Lower leg skin (tissue), 4 donors: ENCODE results near the gene DNLZ. TPM values are rescaled to one million over a fixed set of nuclear protein-coding genes. Genes with fewer than 3 reads are reported as not detected.
"Not testable (repeated sequence)": the region's sequence is repeated elsewhere in the genome, so short reads cannot be mapped to it uniquely, and the experiment has no call there.

Experiments
- DNase-seq, 2 donors: peaks; one replicate each; pipeline ENCODE4 v3.0.0-alpha.2; 2019; ENCODE audit warnings: low spot score in 2 of 2
- H3K4me3 ChIP-seq: fragments of 200-600 bp; sonication (generic); 2 replicates; pipeline ENCODE4 v1.5.1; 2017; ENCODE audit warnings: mild to moderate bottlenecking, low read depth; ENCODE audit not compliant: poor library complexity, severe bottlenecking
- POLR2A ChIP-seq, 2 donors: fragments of 450-650 bp; IDR thresholded peaks; one replicate each; pipeline ENCODE4 v1.6.1; 2016 to 2017; ENCODE audit warnings: antibody characterized with exemption in 2 of 2, mild to moderate bottlenecking in 1 of 2, moderate library complexity in 1 of 2
- WGBS, 2 donors: methylation state at CpG; one replicate each; pipeline ENCODE4 v1.1.5; 2018; 5-methylcytosine and 5-hydroxymethylcytosine counted together
- intact Hi-C: fragments of 100-400 bp; cut with DNase I; formaldehyde crosslinking; loops from one replicate; pipeline ENCODE4 v1.15.0; 2023; ENCODE audit warnings: low total_unique reads
- total RNA-seq, 4 donors: library from RNA; depleted of rRNA; stranded (reverse); fragments of >200 nt; gene quantifications; one replicate each; pipeline ENCODE4 v1.1.0, GENCODE V29; 2016
- TF ChIP-seq, protein P1 (sequence below), 3 donors: fragments of 450-650 bp; IDR thresholded peaks; one replicate each; pipeline ENCODE4 v1.5.1; 2016; ENCODE audit warnings: antibody characterized with exemption in 3 of 3, mild to moderate bottlenecking in 3 of 3, moderate library complexity in 2 of 3

The DNLZ gene
- total RNA-seq, 4 donors from 2014 or later = 30.9 to 64.6 (median 44.1) TPM

DNA sequence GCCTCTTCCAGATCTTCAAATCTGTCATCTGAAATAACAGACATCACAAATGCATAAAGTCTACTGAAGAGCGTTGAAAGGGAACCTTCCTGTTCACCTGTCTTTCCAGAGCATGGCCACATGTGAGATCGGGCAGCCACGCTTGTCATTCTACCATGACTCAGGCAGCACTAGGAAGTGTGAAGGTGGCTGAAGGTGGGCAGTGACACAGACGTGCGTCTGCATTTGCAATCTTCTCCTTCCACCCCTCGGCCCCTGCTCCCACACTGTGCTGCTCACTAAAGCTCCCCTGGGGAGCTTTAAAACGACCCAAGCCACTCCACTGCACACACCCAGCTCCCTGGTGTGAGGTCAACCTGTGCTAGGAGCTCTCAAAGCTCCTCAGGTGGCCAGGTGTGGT lies 44.4 kb upstream of the DNLZ start:
- intact Hi-C loops = no loop called here
- TF ChIP-seq, protein P1, sequence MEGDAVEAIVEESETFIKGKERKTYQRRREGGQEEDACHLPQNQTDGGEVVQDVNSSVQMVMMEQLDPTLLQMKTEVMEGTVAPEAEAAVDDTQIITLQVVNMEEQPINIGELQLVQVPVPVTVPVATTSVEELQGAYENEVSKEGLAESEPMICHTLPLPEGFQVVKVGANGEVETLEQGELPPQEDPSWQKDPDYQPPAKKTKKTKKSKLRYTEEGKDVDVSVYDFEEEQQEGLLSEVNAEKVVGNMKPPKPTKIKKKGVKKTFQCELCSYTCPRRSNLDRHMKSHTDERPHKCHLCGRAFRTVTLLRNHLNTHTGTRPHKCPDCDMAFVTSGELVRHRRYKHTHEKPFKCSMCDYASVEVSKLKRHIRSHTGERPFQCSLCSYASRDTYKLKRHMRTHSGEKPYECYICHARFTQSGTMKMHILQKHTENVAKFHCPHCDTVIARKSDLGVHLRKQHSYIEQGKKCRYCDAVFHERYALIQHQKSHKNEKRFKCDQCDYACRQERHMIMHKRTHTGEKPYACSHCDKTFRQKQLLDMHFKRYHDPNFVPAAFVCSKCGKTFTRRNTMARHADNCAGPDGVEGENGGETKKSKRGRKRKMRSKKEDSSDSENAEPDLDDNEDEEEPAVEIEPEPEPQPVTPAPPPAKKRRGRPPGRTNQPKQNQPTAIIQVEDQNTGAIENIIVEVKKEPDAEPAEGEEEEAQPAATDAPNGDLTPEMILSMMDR (IDR thresholded peaks at IDR 0.05) = no peak
- TF ChIP-seq POLR2A (IDR thresholded peaks at IDR 0.05) = no peak
- no peak for DNase-seq
- no peak overlapping the region for H3K4me3 ChIP-seq
- WGBS, 2 donors = 83 to 91% methylated on average over 7 of the region's 7 CpGs

DNA sequence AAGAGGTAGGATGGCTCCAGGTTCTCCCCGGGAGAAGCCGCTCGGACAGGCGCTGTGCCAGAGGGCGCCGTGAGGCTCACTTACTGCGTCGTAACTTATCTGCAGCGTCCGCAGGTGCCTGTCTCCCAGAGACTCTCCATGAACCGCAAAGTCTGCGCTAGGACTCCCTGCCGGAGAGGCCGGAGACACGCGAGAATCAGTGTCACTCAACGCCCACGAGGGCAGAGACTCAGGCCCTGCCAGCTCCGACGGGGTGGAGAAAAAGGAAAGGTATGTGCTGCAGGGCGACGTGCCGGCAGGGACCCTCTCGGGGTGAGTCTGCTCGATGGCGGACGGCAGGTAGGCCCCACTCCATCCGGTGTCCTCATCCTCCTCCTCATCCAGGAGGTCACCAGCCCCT lies 43.5 kb upstream of the DNLZ start:
- H3K4me3 ChIP-seq, DNase-seq, intact Hi-C loops: not testable (repeated sequence)
- WGBS, 2 donors = 88 to 93% methylated on average over 19 to 28 of the region's 28 CpGs

DNA sequence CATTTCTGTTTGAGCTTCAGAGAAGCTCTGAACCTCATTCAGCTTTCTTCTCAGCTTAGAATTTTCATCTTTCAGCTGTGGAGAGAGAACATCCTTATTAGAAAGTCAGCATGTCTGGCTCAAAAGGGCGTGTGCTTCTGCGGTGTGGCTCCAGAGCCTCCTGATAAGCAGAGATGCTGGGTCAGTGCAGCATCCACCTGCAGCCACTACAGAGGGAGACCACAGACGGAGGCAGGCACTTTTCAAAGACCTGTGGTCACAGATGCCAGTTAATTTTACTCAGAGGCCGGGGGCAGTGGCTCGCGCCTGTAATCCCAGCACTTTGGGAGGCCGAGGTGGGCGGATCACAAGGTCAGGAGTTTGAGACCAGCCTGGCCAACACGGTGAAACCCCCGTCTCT lies 42.4 kb upstream of the DNLZ start:
- 84 to 85% methylated on average over 10 of the region's 10 CpGs for WGBS, 2 donors
- intact Hi-C loops, H3K4me3 ChIP-seq, DNase-seq: not testable (repeated sequence)

DNA sequence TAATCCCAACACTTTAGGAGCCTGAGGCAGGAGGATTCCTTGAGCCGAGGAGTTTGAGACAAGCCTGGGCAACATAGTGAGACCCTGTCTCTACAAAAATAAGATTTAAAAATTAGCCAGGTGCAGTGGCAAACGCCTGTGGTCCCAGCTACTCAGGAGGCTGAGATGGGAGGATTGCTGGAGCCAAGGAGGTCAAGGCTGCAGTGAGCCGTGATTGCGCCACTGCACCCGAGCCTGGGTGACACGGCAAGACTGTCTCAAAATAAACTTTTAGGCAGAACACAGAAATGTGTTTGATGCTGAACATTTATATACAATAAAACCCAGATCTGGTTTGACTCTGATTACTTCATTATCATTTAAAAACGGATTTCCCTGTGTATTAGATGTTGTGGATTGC lies 41.9 kb upstream of the DNLZ start:
- TF ChIP-seq POLR2A (IDR thresholded peaks at IDR 0.05) = no peak
- TF ChIP-seq, protein P1 (IDR thresholded peaks at IDR 0.05) = no peak
- no peak for DNase-seq
- H3K4me3 ChIP-seq = no peak overlapping the region
- WGBS, 2 donors = 63 to 67% methylated on average over 7 of the region's 7 CpGs
- intact Hi-C loops = no loop called here

DNA sequence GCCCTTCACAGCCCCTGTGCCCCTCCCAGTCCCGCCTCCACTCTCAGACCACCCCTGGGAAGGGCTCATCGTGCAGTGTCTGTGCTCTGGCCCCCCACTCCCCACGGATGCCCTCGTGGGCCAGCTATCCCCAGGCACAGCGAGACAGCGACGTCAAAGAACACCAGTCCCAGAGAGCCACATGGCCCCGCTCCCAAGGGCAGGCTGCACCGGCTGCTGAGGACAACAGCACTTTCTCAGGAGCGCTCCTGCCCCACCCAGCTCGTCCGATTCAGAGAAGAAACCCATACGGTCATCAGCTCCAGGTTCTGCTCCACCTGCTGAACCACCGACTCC lies 41.2 kb upstream of the DNLZ start:
- DNase-seq = no peak
- WGBS, 2 donors = 63 to 68% methylated on average over 14 of the region's 14 CpGs
- TF ChIP-seq, protein P1 (IDR thresholded peaks at IDR 0.05) = no peak
- no peak for TF ChIP-seq POLR2A (IDR thresholded peaks at IDR 0.05)
- intact Hi-C loops = no loop called here
- no peak overlapping the region for H3K4me3 ChIP-seq

DNA sequence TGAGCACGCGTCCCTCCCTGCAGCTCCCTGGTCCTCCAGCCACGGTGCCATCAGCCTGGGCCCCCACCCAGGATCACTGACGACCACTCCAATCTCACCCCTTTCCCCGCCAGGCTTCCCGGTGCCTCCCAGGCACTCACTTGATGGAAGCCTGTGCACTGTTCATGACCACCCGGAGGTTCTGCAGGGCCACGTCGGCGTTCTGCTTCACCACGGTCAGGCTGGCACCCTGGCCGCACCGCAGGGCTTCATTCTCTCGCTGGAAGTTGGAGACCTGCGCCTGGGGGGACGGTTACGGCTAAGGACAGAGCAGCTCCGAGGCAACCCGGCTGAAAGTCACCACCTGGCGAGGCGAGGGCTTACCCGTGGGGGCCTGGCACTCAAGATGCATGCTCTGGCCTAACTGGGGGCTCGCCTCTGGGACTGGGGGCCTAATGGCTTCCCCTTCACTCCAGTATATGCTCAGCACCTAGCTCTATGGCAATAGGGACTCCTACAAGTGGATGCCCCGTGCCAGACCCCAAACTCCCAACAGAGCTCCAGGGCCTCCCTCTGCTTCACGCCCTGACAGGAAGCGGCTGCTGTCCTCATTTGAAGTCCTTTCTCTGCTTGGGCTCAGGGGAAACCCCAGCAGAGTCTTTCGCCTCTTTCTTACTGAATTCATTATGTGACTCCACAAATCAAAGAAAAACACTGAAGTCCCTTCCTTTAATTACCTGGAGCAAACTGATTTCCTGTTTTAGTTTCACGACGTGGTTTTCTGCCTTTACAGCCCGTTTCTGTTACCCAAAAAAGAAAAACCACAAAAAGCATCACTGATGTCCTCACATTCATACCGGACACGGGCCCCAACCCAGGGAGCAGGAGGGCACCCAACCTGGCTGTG lies 40.6 kb upstream of the DNLZ start:
- intact Hi-C loops = no loop called here
- 82 to 83% methylated on average over 29 to 32 of the region's 32 CpGs for WGBS, 2 donors
- no peak for DNase-seq
- no peak for TF ChIP-seq POLR2A (IDR thresholded peaks at IDR 0.05)
- TF ChIP-seq, protein P1 (IDR thresholded peaks at IDR 0.05) = no peak
- no peak overlapping the region for H3K4me3 ChIP-seq

DNA sequence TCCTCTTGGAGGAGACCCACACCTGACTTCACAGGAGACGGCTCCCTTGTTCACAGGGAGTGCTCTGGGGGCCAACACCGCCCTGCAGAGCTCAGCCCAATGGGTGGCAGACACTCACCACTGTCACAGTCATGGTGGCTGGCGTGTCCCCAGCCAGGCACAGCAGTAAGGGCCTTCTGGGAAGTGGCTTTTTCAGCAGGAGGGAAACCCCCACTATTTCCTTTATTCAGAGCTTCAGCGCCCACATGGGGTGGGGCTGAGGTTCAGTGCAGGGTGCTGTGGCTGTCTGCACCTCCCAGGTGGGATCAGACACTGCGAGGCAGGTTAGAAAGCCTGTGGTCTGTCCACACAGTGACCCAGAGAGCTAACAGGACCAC lies 40.0 kb upstream of the DNLZ start:
- TF ChIP-seq POLR2A (IDR thresholded peaks at IDR 0.05) = no peak
- TF ChIP-seq, protein P1 (IDR thresholded peaks at IDR 0.05) = no peak
- no peak overlapping the region for H3K4me3 ChIP-seq
- no peak for DNase-seq
- WGBS, 2 donors = 82 to 90% methylated on average over 5 of the region's 5 CpGs
- intact Hi-C loops = no loop called here
